GM18498 (cell line): ENCODE data around the gene REM2.
"Not testable (repeated sequence)": the region's sequence is repeated elsewhere in the genome, so short reads cannot be mapped to it uniquely, and the experiment has no call there.

Experiments used
- ATAC-seq: cut with Tn5 transposase; IDR thresholded peaks from one replicate; pipeline ENCODE4 v1.9.1; 2021; ENCODE audit warnings: mild to moderate bottlenecking, moderate library complexity; ENCODE audit not compliant: unreplicated experiment

REM2 gene

GRCh38 chr14:22848351-22849164 is 34.5 kb upstream of the REM2 start:
- no peak for ATAC-seq

GRCh38 chr14:22849212-22849819 is 33.7 kb upstream of the REM2 start:
- no peak for ATAC-seq

- ATAC-seq: no peak
These were observed 31.9 kb upstream of the REM2 start for GRCh38 chr14:22850944-22851764.

- ATAC-seq: not testable (repeated sequence)
These were observed 30.8 kb upstream of the REM2 start for GRCh38 chr14:22852178-22852577.

GRCh38 chr14:22852599-22852939 is 30.5 kb upstream of the REM2 start:
- ATAC-seq: no peak

- peak; percentile 71 for ATAC-seq
These were observed 29.9 kb upstream of the REM2 start for GRCh38 chr14:22852940-22853767.

GRCh38 chr14:22854296-22854695 is 28.7 kb upstream of the REM2 start:
- ATAC-seq: not testable (repeated sequence)

- ATAC-seq: no peak
These were observed 27.9 kb upstream of the REM2 start for GRCh38 chr14:22854963-22855724.

- no peak for ATAC-seq
These were observed 26.6 kb upstream of the REM2 start for GRCh38 chr14:22856428-22856827.

GRCh38 chr14:22860377-22860776 is 22.6 kb upstream of the REM2 start:
- ATAC-seq: not testable (repeated sequence)

- no peak for ATAC-seq
These were observed 21.4 kb upstream of the REM2 start for GRCh38 chr14:22861651-22862050.

GRCh38 chr14:22864979-22865378 is 18.0 kb upstream of the REM2 start:
- no peak for ATAC-seq

- no peak for ATAC-seq
These were observed 17.3 kb upstream of the REM2 start for GRCh38 chr14:22865424-22866405.

GRCh38 chr14:22866874-22867273 is 16.1 kb upstream of the REM2 start:
- no peak for ATAC-seq

- peak; percentile 38 for ATAC-seq
These were observed 12.2 kb upstream of the REM2 start for GRCh38 chr14:22870811-22871223.

- peak; percentile 83 for ATAC-seq
These were observed 11.6 kb upstream of the REM2 start, which contains the start of gene LRP10 for GRCh38 chr14:22871224-22872032. Gene LRP10 (plus strand): TSS chr14:22871740. CDS start chr14:22872304, 564 bp downstream.

- peak; percentile 26 for ATAC-seq
These were observed 10.8 kb upstream of the REM2 start for GRCh38 chr14:22872033-22872832.
